ENCODE results near the gene CASP8AP2.
"Not testable (repeated sequence)": the region's sequence is repeated elsewhere in the genome, so short reads cannot be mapped to it uniquely, and the experiment has no call there.

The CASP8AP2 gene

GRCh38 chr6:89797317-89797716 lies 32.4 kb upstream of the CASP8AP2 start:
- Histone ChIP-seq H3K9ac (ENCODE audit: low read length) (no peak overlapping the region), H3K4me1 (ENCODE audit: control insufficient read depth, insufficient read depth, low read length) (no peaks in the 10 kb centered on the region), H3K36me3 (ENCODE audit: control insufficient read depth, insufficient read depth, low read length) (peaks cover 4% of the 10 kb centered on the region), H3K4me3 (ENCODE audit: low read length) (no peak overlapping the region), H3K27me3 (ENCODE audit: control insufficient read depth, insufficient read depth, low read length) (no peaks in the 10 kb centered on the region), H3K27ac (ENCODE audit: low read depth, low read length) (no peak overlapping the region)

- no peaks in the 10 kb centered on the region for H3K36me3 ChIP-seq (ENCODE audit: control insufficient read depth, insufficient read depth, low read length)
- no peak overlapping the region for H3K4me3 ChIP-seq (ENCODE audit: low read length)
- no peak overlapping the region for H3K9ac ChIP-seq (ENCODE audit: low read length)
- no peaks in the 10 kb centered on the region for H3K27me3 ChIP-seq (ENCODE audit: control insufficient read depth, insufficient read depth, low read length)
- no peaks in the 10 kb centered on the region for H3K4me1 ChIP-seq (ENCODE audit: control insufficient read depth, insufficient read depth, low read length)
- H3K27ac ChIP-seq (ENCODE audit: low read depth, low read length) = no peak overlapping the region
Observed at GRCh38 chr6:89799096-89799495, 30.6 kb upstream of the CASP8AP2 start.

GRCh38 chr6:89799756-89800155 lies 29.9 kb upstream of the CASP8AP2 start:
- Histone ChIP-seq H3K27me3 (ENCODE audit: control insufficient read depth, insufficient read depth, low read length) (no peaks in the 10 kb centered on the region), H3K27ac (ENCODE audit: low read depth, low read length) (no peak overlapping the region), H3K36me3 (ENCODE audit: control insufficient read depth, insufficient read depth, low read length) (no peaks in the 10 kb centered on the region), H3K4me3 (ENCODE audit: low read length) (no peak overlapping the region), H3K4me1 (ENCODE audit: control insufficient read depth, insufficient read depth, low read length) (no peaks in the 10 kb centered on the region), H3K9ac (ENCODE audit: low read length) (no peak overlapping the region)

GRCh38 chr6:89803271-89803670 lies 26.4 kb upstream of the CASP8AP2 start:
- no peaks in the 10 kb centered on the region for H3K27me3 ChIP-seq (ENCODE audit: control insufficient read depth, insufficient read depth, low read length)
- H3K36me3 ChIP-seq (ENCODE audit: control insufficient read depth, insufficient read depth, low read length) = no peaks in the 10 kb centered on the region
- no peak overlapping the region for H3K27ac ChIP-seq (ENCODE audit: low read depth, low read length)
- H3K4me1 ChIP-seq (ENCODE audit: control insufficient read depth, insufficient read depth, low read length) = no peaks in the 10 kb centered on the region
- H3K4me3 ChIP-seq (ENCODE audit: low read length) = no peak overlapping the region
- H3K9ac ChIP-seq (ENCODE audit: low read length) = no peak overlapping the region

GRCh38 chr6:89805814-89806371 lies 23.8 kb upstream of the CASP8AP2 start:
- Histone ChIP-seq H3K36me3 (ENCODE audit: control insufficient read depth, insufficient read depth, low read length) (no peaks in the 10 kb centered on the region), H3K27me3 (ENCODE audit: control insufficient read depth, insufficient read depth, low read length) (no peaks in the 10 kb centered on the region)

GRCh38 chr6:89807581-89807980 lies 22.1 kb upstream of the CASP8AP2 start:
- no peak overlapping the region for H3K9ac ChIP-seq (ENCODE audit: low read length)
- no peak overlapping the region for H3K27ac ChIP-seq (ENCODE audit: low read depth, low read length)
- no peak overlapping the region for H3K4me3 ChIP-seq (ENCODE audit: low read length)
- H3K27me3 ChIP-seq (ENCODE audit: control insufficient read depth, insufficient read depth, low read length) = no peaks in the 10 kb centered on the region
- H3K36me3 ChIP-seq (ENCODE audit: control insufficient read depth, insufficient read depth, low read length) = no peaks in the 10 kb centered on the region
- H3K4me1 ChIP-seq (ENCODE audit: control insufficient read depth, insufficient read depth, low read length) = no peaks in the 10 kb centered on the region

More at GRCh38 chr6:89805814-89806371, 23.8 kb upstream of the CASP8AP2 start:
- H3K4me3 ChIP-seq (ENCODE audit: low read length) = no peak overlapping the region
- no peak overlapping the region for H3K9ac ChIP-seq (ENCODE audit: low read length)
- no peaks in the 10 kb centered on the region for H3K4me1 ChIP-seq (ENCODE audit: control insufficient read depth, insufficient read depth, low read length)
- H3K27ac ChIP-seq (ENCODE audit: low read depth, low read length) = no peak overlapping the region

GRCh38 chr6:89813422-89813821 lies 16.3 kb upstream of the CASP8AP2 start:
- H3K27ac ChIP-seq (ENCODE audit: low read depth, low read length); H3K27me3 ChIP-seq (ENCODE audit: control insufficient read depth, insufficient read depth, low read length); H3K4me3 ChIP-seq (ENCODE audit: low read length); H3K4me1 ChIP-seq (ENCODE audit: control insufficient read depth, insufficient read depth, low read length); H3K9ac ChIP-seq (ENCODE audit: low read length); H3K36me3 ChIP-seq (ENCODE audit: control insufficient read depth, insufficient read depth, low read length): not testable (repeated sequence)

- no peak overlapping the region for H3K27ac ChIP-seq (ENCODE audit: low read depth, low read length)
- peaks cover 5% of the 10 kb centered on the region for H3K4me1 ChIP-seq (ENCODE audit: control insufficient read depth, insufficient read depth, low read length)
- H3K9ac ChIP-seq (ENCODE audit: low read length) = no peak overlapping the region
- no peaks in the 10 kb centered on the region for H3K36me3 ChIP-seq (ENCODE audit: control insufficient read depth, insufficient read depth, low read length)
- H3K4me3 ChIP-seq (ENCODE audit: low read length) = no peak overlapping the region
- no peaks in the 10 kb centered on the region for H3K27me3 ChIP-seq (ENCODE audit: control insufficient read depth, insufficient read depth, low read length)
Observed at GRCh38 chr6:89817481-89817880, 12.2 kb upstream of the CASP8AP2 start.

GRCh38 chr6:89818977-89819335 lies 10.7 kb upstream of the CASP8AP2 start:
- Histone ChIP-seq H3K9ac (ENCODE audit: low read length) (peak overlapping the region; percentile 20), H3K36me3 (ENCODE audit: control insufficient read depth, insufficient read depth, low read length) (no peaks in the 10 kb centered on the region), H3K4me1 (ENCODE audit: control insufficient read depth, insufficient read depth, low read length) (peaks cover 5% of the 10 kb centered on the region), H3K27ac (ENCODE audit: low read depth, low read length) (peak overlapping the region; percentile 83), H3K4me3 (ENCODE audit: low read length) (peak overlapping the region; percentile 74), H3K27me3 (ENCODE audit: control insufficient read depth, insufficient read depth, low read length) (no peaks in the 10 kb centered on the region)

GRCh38 chr6:89819336-89820130 lies 10.1 kb upstream of the CASP8AP2 start, which contains the start of gene MDN1:
MDN1 (minus strand) TSS chr6:89819794; CDS start chr6:89819607, 187 bp downstream.
- peak within 1 kb of the TSS; percentile 83 for H3K27ac ChIP-seq (ENCODE audit: low read depth, low read length)
- no peaks in the 10 kb centered on the region for H3K27me3 ChIP-seq (ENCODE audit: control insufficient read depth, insufficient read depth, low read length)
- H3K4me3 ChIP-seq (ENCODE audit: low read length) = peak within 1 kb of the TSS; percentile 74

GRCh38 chr6:89826029-89826528 lies 3.6 kb upstream of the CASP8AP2 start:
- H3K27ac ChIP-seq (ENCODE audit: low read depth, low read length) = no peak overlapping the region
- no peaks in the 10 kb centered on the region for H3K36me3 ChIP-seq (ENCODE audit: control insufficient read depth, insufficient read depth, low read length)
- no peaks in the 10 kb centered on the region for H3K27me3 ChIP-seq (ENCODE audit: control insufficient read depth, insufficient read depth, low read length)
- H3K4me1 ChIP-seq (ENCODE audit: control insufficient read depth, insufficient read depth, low read length) = peaks cover 4% of the 10 kb centered on the region
- no peak overlapping the region for H3K4me3 ChIP-seq (ENCODE audit: low read length)
- no peak overlapping the region for H3K9ac ChIP-seq (ENCODE audit: low read length)

More at GRCh38 chr6:89819336-89820130, 10.1 kb upstream of the CASP8AP2 start, which contains the start of gene MDN1:
- Histone ChIP-seq H3K4me1 (ENCODE audit: control insufficient read depth, insufficient read depth, low read length) (peaks cover 5% of the 10 kb centered on the region), H3K9ac (ENCODE audit: low read length) (peak within 1 kb of the TSS; percentile 74), H3K36me3 (ENCODE audit: control insufficient read depth, insufficient read depth, low read length) (no peaks in the 10 kb centered on the region)

GRCh38 chr6:89828475-89828987 lies 1.1 kb upstream of the CASP8AP2 start:
- not testable (repeated sequence) for H3K27ac ChIP-seq (ENCODE audit: low read depth, low read length); H3K36me3 ChIP-seq (ENCODE audit: control insufficient read depth, insufficient read depth, low read length); H3K27me3 ChIP-seq (ENCODE audit: control insufficient read depth, insufficient read depth, low read length); H3K4me1 ChIP-seq (ENCODE audit: control insufficient read depth, insufficient read depth, low read length)
- Histone ChIP-seq H3K4me3 (ENCODE audit: low read length) (peak overlapping the region; percentile 60), H3K9ac (ENCODE audit: low read length) (peak overlapping the region; percentile 3)
